Fibroblast of lung (primary cell): ENCODE data around the gene GRK3. TPM values are rescaled to one million over a fixed set of nuclear protein-coding genes. Genes with fewer than 3 reads are reported as not detected.

Experiments
- DNase-seq, 2 donors: peaks; one replicate each; pipeline versions ENCODE4 v3.0.0 to v3.0.0-alpha.2; 2010; ENCODE audit warnings: low read depth in 2 of 2
- H2AFZ ChIP-seq: 2 replicates; pipeline ENCODE4 v1.5.1; 2012; ENCODE audit warnings: low read length, control low read depth, inconsistent platforms
- H3K27ac ChIP-seq: 2 replicates; pipeline ENCODE4 v1.5.1; 2011; ENCODE audit warnings: low read length, control low read depth; ENCODE audit not compliant: insufficient read depth
- H3K27me3 ChIP-seq: 2 replicates; pipeline ENCODE4 v1.5.1; 2011; ENCODE audit warnings: mild to moderate bottlenecking, low read length; ENCODE audit not compliant: control insufficient read depth, insufficient read depth
- H3K36me3 ChIP-seq: 2 replicates; pipeline ENCODE4 v1.5.1; 2011; ENCODE audit warnings: low read length; ENCODE audit not compliant: control insufficient read depth, insufficient read depth
- H3K4me1 ChIP-seq: 2 replicates; pipeline ENCODE4 v1.5.1; 2011; ENCODE audit warnings: low read length; ENCODE audit not compliant: control insufficient read depth, insufficient read depth; ENCODE audit errors: extremely low read depth
- H3K4me2 ChIP-seq: 2 replicates; pipeline ENCODE4 v1.5.1; 2011; ENCODE audit warnings: low read length, control low read depth; ENCODE audit not compliant: insufficient read depth; ENCODE audit errors: extremely low read depth
- H3K4me3 ChIP-seq, 4 experiments: fragments of 200-600 bp in 1 of 4; sonication (generic) in 1 of 4; replicated peaks in 1 of 4; 2 replicates each; pipeline ENCODE4 v1.5.1; 2011 to 2016; ENCODE audit warnings: low read length in 4 of 4, low read depth in 3 of 4, mild to moderate bottlenecking in 3 of 4, control low read depth in 2 of 4, inconsistent platforms in 1 of 4, mixed read lengths in 1 of 4; ENCODE audit not compliant: insufficient read depth in 1 of 4; ENCODE audit errors: control extremely low read depth in 1 of 4
- H3K79me2 ChIP-seq: 2 replicates; pipeline ENCODE4 v1.5.1; 2012; ENCODE audit warnings: mild to moderate bottlenecking, low read length, inconsistent platforms; ENCODE audit not compliant: control insufficient read depth, insufficient read depth
- H3K9ac ChIP-seq: 2 replicates; pipeline ENCODE4 v1.5.1; 2011; ENCODE audit warnings: mild to moderate bottlenecking, low read length, control low read depth; ENCODE audit not compliant: insufficient read depth
- H3K9me3 ChIP-seq: 2 replicates; pipeline ENCODE4 v1.5.1; 2012; ENCODE audit warnings: low read depth, low read length; ENCODE audit not compliant: control insufficient read depth, insufficient read depth
- H4K20me1 ChIP-seq: 2 replicates; pipeline ENCODE4 v1.5.1; 2011; ENCODE audit warnings: low read length; ENCODE audit not compliant: control insufficient read depth, insufficient read depth; ENCODE audit errors: extremely low read depth
- EZH2 ChIP-seq: IDR thresholded peaks from 2 replicates; pipeline ENCODE4 v1.5.1; 2012; ENCODE audit warnings: low read length, control low read depth, mild to moderate bottlenecking; ENCODE audit errors: missing control alignments
- polyA plus RNA-seq, 2 donors: library from polyadenylated mRNA; depleted of rRNA in 1 of 2; stranded (reverse) in 1 of 2; unstranded in 1 of 2; fragments of >200 nt; gene quantifications; 2 replicates each; pipeline ENCODE4 v1.2.1, GENCODE V29; 2011 to 2012; ENCODE audit warnings: missing spikeins in 1 of 2
- total RNA-seq: library from RNA; depleted of rRNA; stranded (reverse); fragments of >200 nt; gene quantifications from 2 replicates; pipeline ENCODE4 v1.2.1, GENCODE V29; 2014
- TF ChIP-seq, protein P1 (sequence below), 2 donors: IDR thresholded peaks in 1 of 2; conservative IDR thresholded peaks in 1 of 2; 1 replicate in 1 of 2; 2 replicates in 1 of 2; pipeline ENCODE4 v1.5.1; 2011 to 2012; ENCODE audit warnings: low read length in 2 of 2, control low read depth in 1 of 2, inconsistent platforms in 1 of 2, low read depth in 1 of 2, mild to moderate bottlenecking in 1 of 2

GRK3 gene
- total and polyA plus RNA-seq, 2 donors (not counting 1 experiment from before 2014, with no cell fraction given): 1.6 to 1.7 TPM

DNA sequence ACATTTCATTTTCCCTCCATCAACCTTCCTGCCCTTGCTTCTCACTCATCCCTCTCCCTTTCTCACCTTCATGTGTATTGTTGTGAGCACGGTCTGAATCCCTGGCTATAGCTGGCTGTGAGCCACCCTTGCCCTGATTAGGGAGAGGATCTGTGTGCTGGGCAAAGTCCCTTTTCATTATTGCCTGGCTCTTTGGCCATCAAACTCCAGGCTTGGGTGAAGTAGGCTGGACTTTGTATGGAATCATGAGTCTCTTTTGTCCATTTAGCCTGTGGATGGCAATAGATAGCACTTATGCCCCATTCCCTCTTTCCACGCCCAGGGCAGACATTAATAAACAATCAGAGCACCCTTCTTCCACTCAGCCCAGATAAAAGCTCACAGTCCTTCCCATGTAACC, 184.2 kb downstream of the GRK3 start:
- DNase-seq: no peak
- Histone ChIP-seq H3K27ac (no peak overlapping the region), H3K36me3 (no peaks in the 10 kb centered on the region), H3K9me3 (no peaks in the 10 kb centered on the region), H3K27me3 (no peaks in the 10 kb centered on the region), H3K9ac (no peak overlapping the region), H3K4me2 (no peak overlapping the region), H3K4me1 (peaks cover 8% of the 10 kb centered on the region), H3K79me2 (no peaks in the 10 kb centered on the region), H4K20me1 (no peaks in the 10 kb centered on the region), H2AFZ (no peak overlapping the region), H3K4me3 (no peak overlapping the region)
- no peak for TF ChIP-seq EZH2
- TF ChIP-seq, protein P1, sequence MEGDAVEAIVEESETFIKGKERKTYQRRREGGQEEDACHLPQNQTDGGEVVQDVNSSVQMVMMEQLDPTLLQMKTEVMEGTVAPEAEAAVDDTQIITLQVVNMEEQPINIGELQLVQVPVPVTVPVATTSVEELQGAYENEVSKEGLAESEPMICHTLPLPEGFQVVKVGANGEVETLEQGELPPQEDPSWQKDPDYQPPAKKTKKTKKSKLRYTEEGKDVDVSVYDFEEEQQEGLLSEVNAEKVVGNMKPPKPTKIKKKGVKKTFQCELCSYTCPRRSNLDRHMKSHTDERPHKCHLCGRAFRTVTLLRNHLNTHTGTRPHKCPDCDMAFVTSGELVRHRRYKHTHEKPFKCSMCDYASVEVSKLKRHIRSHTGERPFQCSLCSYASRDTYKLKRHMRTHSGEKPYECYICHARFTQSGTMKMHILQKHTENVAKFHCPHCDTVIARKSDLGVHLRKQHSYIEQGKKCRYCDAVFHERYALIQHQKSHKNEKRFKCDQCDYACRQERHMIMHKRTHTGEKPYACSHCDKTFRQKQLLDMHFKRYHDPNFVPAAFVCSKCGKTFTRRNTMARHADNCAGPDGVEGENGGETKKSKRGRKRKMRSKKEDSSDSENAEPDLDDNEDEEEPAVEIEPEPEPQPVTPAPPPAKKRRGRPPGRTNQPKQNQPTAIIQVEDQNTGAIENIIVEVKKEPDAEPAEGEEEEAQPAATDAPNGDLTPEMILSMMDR (conservative IDR thresholded peaks at IDR 0.05 in 1 of 2, IDR thresholded peaks at IDR 0.05 in 1 of 2; ENCODE audit: low read depth in 1 of 2, low read length in 2 of 2): no peak

DNA sequence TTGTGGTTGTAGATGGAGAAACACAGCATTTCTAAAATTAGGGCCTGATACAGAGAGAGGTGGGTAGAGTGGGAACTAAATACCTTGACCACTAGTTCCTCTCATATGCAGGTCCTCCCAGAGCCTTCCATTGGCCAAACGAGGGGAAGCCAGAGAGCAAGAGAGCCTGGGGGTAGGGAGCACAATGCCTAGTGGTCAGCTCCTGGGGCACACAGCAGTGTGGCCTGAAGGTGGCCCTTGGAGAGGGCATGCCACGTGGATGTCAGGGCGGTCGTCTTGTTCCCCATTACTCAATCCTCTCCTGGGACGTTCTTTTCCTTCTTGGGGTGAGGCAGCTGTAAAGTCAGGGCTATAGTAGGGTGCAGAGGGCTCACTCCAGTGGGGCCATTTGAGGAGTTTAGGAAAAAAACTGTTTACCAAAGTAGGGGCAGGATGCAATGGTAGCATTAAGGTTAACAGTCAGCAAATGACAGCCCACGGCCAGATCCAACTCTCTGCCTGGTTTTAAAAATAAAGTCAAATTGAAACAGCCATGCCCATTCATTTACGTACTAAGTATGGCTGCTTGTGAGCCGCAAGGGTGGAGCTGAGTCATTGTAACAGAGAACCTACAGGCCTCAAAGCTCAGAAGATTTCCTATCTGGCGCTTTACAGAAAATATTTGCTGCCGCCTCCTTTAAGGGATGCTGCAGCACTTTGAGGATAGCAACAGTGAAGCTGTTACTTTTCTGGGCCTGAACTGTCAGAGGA, 185.1 kb downstream of the GRK3 start:
- no peaks in the 10 kb centered on the region for H3K79me2 ChIP-seq
- H3K27me3 ChIP-seq: no peaks in the 10 kb centered on the region
- no peaks in the 10 kb centered on the region for H3K36me3 ChIP-seq
- no peaks in the 10 kb centered on the region for H3K9me3 ChIP-seq
- no peaks in the 10 kb centered on the region for H4K20me1 ChIP-seq
- H3K4me1 ChIP-seq: peaks cover 11% of the 10 kb centered on the region
- no peak overlapping the region for H3K4me3 ChIP-seq
- no peak overlapping the region for H3K9ac ChIP-seq
- no peak overlapping the region for H3K4me2 ChIP-seq
- no peak for TF ChIP-seq EZH2
- TF ChIP-seq, protein P1 (conservative IDR thresholded peaks at IDR 0.05 in 1 of 2, IDR thresholded peaks at IDR 0.05 in 1 of 2; ENCODE audit: low read depth in 1 of 2, low read length in 2 of 2): no peak
- peak in 1 of 2 donors; percentile 37 for DNase-seq
- no peak overlapping the region for H2AFZ ChIP-seq
- no peak overlapping the region for H3K27ac ChIP-seq

DNA sequence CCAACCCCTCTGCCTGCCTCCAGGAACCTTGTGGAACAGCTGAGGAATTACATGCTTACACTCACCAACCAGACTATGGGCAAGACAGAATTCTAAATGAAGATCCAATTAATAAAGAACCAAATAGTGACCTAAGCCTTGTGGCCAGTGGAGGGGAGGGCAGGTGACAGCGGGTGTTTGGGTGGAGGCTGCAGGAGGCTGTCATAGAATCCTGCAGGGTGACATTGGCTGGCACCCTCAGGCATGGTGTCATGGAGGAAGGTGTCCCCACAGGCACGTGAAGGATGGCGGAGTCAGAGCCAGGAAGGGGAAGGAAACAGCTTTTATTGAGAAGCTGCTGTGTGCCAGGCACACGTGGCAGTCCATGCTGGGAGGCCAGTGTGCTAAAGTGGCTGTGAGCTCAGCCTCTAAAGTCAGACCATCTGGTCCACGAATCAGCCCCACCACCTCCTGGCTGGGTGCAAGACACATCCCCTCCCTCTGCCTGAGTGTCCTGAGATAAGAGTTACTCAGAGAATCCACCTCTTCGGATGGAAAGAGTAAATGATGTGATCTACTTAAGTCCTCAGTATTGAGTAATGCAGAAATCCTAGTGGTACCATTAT, 186.2 kb downstream of the GRK3 start:
- Histone ChIP-seq H3K9ac (no peak overlapping the region), H4K20me1 (no peaks in the 10 kb centered on the region), H3K79me2 (no peaks in the 10 kb centered on the region), H3K27me3 (no peaks in the 10 kb centered on the region), H3K27ac (no peak overlapping the region), H3K36me3 (no peaks in the 10 kb centered on the region), H3K4me1 (peaks cover 12% of the 10 kb centered on the region), H3K4me2 (no peak overlapping the region), H3K9me3 (no peaks in the 10 kb centered on the region), H2AFZ (no peak overlapping the region), H3K4me3 (no peak overlapping the region)
- no peak for TF ChIP-seq EZH2
- TF ChIP-seq, protein P1 (conservative IDR thresholded peaks at IDR 0.05 in 1 of 2, IDR thresholded peaks at IDR 0.05 in 1 of 2; ENCODE audit: low read depth in 1 of 2, low read length in 2 of 2): no peak
- peak in 1 of 2 donors; percentile 47 for DNase-seq
